GM21447 (cell line): ENCODE measurements around the gene SRGAP1.
"Not testable (repeated sequence)": the region's sequence is repeated elsewhere in the genome, so short reads cannot be mapped to it uniquely, and the experiment has no call there.

Experiments used
- ATAC-seq: cut with Tn5 transposase; IDR thresholded peaks from one replicate; pipeline ENCODE4 v1.9.1; 2021; ENCODE audit not compliant: unreplicated experiment

SRGAP1 gene

DNA sequence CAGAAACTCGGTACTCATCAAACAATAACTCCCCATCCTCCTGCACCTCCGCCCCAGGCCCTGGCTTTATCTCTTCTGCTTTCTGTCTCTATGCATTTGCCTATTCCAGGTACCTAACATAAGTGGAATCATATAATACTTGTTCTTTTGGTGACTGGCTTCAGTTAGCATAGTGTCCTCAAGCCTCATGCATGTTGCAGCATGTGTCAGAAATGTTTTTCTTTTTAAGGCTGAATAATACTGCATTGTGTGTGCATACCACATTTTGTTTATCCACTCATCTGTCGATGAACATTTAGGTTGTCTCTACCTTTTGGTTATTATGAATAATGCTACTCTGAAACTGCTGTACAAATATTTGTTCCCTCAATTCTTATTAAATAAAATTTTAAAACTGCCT is 260.5 kb downstream of the SRGAP1 start:
- ATAC-seq = no peak

DNA sequence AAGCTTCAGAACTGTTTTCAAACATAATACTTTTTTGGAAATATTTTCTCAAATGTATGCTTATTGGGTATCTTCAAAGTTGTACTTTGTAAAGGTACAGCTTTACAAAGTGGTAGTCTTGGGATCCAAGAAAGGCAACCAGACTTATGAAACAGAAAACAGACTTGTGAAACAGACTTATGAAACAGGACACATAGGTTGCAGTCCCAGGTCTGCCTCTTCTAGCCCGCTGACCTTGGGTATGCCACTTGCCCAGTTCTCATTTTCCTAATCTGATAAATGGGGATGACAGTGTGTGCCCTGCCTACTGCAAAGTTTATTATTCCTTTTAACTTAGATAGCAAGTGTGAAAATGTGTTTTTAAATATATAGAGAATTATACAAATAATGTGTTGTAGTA is 263.3 kb downstream of the SRGAP1 start:
- ATAC-seq = no peak

DNA sequence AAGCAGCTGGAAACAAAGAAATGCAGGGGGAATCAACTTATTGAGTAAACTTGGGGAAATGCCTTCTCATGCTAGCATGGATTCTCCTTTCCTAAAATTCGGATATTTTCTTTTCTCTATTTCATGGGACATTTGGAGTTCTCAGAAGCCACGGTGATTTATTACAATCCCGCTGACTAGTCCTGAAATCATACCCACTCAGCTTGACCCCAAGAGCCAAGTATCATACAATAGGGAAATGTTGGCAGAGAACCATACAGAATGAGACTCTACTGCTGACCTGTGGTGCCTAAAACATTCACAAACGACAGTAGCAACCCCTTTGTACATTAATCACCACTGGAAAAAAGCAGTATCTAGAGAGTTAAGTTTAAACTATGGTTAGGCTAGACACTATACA is 265.2 kb downstream of the SRGAP1 start:
- ATAC-seq = no peak

DNA sequence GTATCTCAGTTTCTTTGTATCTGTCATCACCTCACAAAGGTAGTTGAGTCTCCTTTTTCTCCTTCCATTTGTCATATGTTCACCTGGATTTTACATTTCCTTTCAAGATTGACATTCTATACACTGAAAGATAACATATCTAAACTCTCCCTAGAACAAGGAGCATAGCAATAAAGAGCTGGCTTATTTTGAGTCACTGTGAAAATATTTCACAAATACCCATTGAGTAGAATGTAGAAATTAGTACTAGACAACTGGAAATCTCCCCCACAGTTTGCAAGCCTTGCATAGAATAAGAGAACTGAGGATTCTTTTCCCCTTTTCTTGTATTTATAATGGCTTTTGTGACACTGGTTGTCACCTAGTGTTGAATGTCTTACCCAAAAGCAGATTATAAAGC is 266.4 kb downstream of the SRGAP1 start:
- no peak for ATAC-seq

DNA sequence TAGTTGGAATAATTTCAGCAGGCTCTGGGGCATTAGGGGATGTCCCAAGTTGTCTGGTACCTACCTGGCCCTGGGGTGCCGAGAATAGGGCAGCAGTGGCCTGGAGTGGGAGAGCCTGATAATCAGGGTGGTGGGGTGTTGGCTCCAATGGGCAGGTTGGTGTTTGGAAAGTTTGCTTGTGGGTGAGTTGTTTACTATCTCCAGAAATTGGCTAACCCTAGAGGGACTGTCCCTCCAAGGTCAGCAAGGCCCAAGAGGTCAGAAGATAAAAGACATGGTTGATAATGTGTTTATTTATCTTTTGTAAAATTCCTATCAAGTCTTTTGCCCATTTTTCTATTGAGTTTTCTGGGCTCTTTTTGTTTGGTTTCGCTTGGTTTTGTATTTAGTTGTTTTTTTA is 272.5 kb downstream of the SRGAP1 start:
- no peak for ATAC-seq

DNA sequence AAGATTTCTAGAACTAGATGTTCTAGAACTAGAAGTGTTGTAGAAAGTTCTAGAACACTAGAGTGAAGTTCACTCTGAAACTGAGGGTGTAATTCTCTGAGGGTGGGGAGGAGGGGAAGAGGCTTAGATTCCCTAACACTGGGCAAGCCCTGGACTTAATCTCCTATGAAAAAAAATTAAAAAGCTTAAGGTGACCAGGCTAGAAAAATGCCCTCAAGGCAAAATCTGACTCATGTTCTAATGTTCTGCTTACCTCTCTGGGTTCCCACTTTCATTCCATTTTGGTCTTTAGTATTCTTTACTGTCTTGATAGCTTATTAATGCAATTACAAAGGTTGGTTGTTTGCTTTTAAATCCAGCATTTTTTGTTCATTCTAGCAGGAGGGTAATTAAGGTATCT is 276.1 kb downstream of the SRGAP1 start:
- ATAC-seq = no peak

DNA sequence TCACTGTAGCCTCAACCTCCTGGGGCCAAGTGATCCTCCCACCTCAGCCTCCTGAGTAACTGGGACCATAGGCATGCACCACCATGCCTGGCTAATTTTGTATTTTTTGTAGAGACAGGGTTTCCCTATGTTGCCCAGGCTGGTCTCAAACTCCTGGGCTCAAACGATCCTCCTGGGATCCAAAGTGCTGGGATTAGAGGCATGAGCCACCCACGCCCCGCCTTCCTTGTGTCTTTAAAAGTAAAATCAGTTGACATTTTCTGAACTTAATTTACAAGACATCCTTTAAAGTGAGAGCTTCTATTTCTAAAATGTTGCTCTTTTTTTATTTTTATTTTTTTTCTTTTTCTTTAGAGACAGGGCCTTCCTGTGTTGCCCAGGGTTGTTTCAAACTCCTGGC is 276.6 kb downstream of the SRGAP1 start:
- not testable (repeated sequence) for ATAC-seq

DNA sequence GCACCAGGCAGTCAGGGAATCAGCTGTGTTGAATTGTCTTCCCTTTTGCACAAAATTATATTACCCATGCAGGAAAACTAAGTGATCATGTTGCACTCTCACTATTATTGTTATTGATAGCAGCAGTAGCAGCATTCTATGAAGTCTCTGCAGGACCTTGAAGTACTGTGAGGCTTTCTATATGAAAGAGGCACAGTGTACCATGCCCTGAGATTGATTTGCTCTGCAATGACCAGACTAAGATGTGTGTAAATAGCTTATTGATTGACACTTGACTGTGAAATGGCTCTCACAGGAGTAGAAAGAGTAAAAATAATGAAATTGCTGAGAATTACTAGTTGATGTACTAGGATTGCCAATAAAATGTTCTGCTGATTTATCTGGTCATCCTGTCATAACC is 277.7 kb downstream of the SRGAP1 start:
- ATAC-seq = no peak

DNA sequence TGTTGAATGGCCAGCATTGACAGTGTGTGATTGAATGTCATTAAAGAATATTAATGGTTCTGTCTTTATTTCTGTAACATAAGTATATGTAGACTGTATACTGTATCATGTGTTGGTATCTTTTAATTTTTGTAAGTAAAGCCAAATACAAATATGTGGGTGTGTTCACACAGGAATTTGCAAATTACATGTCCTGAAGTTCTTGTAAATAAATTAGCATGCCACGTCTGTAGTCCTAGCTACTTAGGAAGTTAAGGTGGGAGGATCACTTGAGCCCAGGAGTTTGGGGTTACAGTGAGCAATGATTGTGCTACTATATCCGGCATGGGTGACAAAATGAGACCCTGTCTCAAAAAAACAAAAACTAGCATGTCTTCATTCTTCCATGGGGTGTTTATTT is 278.5 kb downstream of the SRGAP1 start:
- ATAC-seq = no peak

DNA sequence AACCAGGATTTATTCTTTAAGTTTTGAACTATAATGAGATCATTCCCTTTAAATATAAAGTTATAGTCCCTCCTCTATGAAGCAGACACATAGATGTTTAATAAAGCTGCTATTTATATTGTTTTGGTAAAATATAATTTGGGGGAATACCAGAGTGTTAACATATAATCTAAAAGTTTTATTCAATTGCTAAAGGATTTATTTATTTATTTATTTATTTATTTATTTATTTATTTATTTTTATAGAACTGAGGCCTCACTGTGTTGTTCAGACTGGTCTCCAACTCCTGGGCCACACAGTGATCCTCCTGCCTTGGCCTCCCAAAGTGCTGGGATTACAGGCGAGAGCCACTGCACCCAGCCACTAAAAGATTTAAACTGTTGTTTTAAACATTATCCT is 278.9 kb downstream of the SRGAP1 start:
- ATAC-seq = no peak

DNA sequence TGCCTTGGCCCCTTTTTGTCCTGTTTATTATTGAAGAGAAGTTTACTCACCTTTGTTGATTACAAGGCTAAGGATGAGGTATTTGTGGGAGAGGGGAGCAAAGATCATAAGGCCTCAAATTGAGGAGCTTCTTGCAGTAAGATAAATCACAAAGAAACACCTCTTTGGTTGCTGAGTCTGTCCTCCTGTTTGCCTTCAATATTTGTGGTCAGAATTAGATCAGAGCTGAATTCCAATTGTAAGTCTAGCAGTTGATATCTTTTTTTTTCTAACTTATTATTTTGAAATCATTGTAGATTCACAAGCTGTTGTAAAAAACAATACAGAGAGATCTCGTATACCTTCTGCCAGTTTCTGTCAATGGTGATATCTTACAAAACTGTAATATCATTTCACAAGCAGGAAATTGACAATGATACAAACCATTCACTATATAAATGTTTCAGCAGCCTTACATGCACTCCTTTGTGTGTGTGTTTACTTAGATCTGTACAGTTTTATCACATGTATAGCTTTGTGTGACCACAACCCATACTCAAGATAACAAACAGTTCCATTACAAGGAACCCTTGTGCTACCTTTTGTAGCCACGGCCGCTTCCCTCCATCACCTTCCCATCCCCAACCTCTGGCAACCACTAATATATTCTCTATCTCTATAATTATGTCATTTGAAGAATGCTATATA is 280.2 kb downstream of the SRGAP1 start:
- ATAC-seq = no peak

DNA sequence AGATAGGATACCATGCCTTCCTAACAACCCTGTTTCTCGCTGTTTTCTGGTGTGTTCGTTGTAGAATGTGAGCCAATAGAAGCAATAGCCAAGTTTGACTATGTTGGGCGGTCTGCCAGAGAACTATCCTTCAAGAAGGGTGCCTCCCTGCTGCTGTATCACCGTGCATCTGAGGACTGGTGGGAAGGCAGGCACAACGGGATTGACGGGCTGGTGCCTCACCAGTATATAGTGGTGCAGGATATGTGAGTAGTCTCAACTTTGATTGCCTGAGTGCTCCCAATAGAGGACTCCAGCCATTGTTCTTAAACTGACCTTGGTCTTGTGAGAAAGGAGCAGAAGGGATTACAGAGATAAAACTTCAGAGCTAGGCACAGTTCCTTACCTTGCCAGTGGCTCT is 281.4 kb downstream of the SRGAP1 start:
- ATAC-seq = no peak

DNA sequence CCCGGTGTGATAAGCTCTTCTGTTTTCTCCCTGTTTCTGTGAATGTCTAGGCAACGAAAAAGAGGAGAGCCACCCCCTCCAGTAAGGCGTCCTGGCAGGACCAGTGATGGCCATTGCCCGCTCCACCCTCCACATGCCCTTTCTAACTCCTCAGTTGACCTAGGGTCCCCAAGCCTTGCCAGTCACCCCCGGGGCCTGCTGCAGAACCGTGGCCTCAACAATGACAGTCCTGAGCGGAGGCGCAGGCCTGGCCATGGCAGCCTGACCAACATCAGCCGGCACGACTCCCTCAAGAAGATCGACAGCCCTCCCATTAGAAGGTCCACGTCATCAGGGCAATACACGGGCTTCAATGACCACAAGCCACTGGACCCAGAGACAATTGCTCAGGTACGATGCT is 283.3 kb downstream of the SRGAP1 start:
- no peak for ATAC-seq

DNA sequence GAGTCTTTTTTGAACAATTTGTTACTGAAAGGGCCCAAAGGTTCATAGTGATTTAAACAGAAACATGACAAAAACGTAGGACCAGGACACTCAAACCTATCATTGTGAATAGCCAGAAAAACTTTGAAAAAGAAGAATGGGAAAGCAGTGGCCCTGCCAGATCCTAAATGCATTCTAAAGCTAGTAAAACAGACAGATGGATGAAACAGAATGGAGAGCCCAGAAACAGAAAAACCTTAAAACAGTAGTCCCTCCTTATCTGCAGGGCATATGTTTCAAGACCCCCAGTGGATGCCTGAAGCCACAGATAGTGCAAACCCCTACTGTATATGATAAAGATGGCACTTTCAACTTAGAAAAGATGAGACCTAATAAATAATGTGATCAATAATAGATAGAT is 283.9 kb downstream of the SRGAP1 start:
- ATAC-seq = no peak

DNA sequence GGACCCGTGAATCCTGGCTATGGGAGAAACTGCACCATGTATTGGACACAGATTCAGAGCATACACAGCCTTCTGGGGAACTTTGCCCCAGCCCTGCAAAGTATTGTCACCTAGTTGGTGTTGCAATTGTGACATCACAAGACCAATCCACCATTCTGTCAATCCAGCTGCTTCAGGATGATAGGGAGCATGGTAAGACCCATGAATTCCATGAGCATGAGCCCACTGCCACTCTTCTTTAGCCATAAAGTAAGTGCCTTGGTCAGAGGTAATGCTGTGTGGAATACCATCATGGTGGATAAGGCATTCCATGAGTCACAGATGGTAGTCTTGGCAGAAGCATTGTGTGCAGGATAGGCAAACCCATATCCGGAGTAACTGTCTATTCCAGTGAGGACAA is 286.0 kb downstream of the SRGAP1 start:
- not testable (repeated sequence) for ATAC-seq

DNA sequence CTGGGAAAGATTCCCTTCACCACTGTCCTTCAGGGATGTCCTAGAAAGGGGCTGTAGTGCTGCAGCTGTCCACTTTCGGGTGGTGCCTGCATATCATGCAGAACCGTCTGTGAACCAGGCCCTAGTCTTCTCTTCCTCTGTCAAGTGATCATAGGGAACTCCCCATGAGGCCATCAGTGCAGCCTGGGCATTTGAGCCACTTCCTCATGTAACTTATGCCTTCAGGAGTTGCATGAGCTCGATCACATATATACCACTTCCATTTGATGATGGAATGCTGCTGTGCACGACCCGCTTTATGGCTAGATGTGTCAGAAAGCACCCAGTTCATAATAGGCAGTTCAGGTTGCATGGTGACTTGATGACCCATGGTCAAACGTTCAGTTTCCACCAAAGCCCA is 287.0 kb downstream of the SRGAP1 start:
- ATAC-seq = not testable (repeated sequence)

DNA sequence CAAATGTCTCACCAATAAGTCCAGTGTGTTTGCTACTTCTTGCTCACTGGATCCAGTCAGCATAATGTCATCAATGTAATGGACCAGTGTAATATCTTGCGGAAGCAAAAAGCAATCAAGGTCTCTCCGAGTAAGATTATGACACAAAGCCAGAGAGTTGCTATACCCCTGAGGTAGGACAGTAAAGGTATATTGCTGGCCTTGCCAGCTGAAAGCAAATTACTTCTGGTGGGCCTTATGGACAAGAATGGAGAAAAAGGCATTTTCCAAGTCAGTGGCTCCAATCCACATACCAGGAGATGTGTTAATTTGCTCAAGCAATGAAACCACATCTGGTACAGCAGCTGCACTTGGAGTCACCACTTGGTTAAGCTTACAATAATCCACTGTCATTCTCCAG is 288.2 kb downstream of the SRGAP1 start:
- ATAC-seq = not testable (repeated sequence)

DNA sequence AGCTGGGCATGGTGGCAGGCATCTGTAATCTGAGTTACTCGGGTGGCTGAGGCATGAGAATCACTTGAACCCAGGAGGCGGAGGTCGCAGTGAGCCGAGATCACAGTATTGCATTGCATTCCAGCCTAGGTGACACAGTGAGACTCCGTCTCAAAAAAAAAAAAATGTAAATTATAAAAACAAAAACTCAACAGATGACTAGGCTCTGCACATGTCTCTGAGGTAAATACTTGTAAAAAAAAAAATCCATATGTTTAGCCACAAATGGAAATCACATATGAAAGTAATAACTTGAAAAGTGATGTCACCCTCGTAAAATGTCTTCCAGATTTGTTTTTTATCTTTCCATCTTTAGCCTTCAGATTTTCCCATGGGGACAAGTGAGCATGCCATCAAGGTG is 292.6 kb downstream of the SRGAP1 start:
- ATAC-seq = no peak

DNA sequence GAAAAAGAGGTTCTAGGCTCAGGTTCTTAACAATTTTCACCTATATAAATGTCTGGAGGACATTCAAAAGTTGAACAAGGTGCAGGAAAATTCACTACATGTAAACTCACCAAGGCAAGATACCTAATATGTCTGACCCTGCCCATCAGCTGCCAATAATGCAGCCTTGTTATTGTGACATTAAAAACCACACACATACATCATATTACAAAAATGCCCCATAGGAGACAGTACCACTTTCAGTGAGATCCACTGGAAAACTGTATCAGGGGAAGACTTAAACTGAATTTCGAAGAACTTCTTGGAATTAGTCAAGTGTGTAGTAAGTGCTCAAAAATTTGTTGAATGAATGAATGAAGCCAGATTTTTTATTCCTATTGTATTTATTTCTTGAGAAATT is 294.5 kb downstream of the SRGAP1 start:
- no peak for ATAC-seq

DNA sequence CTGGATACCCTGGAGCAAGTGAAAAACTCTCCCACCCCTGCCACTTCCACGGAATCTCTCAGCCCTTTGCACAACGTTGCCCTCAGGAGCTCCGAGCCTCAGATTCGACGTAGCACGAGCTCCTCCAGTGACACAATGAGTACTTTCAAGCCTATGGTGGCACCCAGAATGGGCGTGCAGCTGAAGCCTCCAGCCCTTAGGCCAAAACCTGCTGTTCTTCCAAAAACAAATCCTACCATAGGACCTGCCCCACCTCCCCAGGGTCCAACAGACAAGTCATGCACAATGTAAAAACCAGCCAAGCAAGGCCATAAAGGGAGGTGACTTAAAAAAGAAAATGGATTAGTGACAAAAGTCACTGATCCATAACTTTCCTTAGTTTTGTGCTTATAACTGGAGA is 297.9 kb downstream of the SRGAP1 start:
- no peak for ATAC-seq

DNA sequence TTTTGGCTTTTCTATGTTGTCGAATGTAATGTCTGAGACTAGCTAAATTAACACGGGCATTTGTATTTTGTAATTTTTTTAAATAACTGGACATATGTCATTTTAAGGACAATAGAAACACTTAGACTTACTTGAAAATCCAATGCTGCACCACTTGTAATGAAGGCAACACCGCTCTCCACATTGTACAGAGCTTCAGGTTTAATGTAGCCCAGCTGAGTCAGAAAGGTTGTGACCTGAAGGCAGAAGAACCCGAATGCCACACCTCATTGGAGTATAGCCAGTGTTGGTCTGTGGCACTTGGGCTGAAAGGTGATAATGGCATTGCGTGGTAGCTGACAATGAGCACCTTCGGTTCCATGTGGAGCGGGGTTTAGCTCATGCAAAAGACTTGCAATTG is 298.3 kb downstream of the SRGAP1 start:
- ATAC-seq = no peak

DNA sequence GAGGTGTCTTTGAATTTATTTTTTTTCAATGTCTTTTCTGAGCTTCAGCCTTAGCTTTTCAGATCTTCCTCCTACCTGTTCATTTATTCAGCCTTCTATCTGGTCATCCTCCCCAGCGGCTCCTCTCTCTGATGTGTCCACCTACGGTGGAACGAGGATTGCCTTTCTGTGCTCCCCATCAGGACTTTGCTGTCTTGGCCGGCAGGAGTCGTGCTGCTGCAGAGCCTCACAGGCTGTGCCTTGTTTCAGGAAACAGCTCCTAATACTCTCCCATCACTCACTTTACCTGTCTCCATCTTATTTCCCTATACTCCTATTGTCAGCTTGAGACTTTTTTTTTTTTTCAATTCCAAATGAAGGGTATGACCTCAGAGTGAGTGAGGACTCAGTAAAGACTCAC is 300.7 kb downstream of the SRGAP1 start:
- no peak for ATAC-seq

DNA sequence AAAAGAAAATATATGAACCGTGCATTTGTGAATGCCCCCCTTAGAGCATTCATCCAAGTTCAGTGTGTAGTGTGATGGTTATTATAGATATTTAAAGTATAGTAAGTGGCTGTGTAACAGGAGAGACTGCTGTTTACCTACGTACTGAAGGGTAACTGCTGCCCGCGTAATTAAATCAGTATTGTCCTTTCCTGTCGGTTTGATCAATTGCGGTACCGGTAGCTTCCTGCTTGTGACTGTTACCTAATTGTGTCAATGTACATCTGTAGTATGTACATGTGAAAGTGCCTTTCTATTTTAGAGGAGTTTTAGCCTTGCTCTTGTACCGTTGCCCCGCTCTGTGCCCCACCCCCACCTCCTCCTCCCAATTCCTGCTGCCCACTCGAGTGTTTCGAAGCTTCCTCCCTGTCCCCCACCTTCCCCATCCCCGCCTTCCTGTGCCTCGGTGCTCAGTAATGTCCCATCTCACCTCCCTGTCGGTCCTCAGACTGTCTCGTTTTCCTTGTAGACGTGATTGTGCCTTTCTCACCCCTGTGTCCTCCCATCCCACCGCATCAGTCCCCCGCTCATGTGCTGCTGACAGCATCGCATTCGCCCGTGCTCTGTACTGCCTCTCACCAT is 302.6 kb downstream of the SRGAP1 start:
- ATAC-seq = no peak
